Lung (tissue), 12 donors: ENCODE data around the gene SLC14A1. TPM values are rescaled to one million over a fixed set of nuclear protein-coding genes. Genes with fewer than 3 reads are reported as not detected.
"Not testable (repeated sequence)": the region's sequence is repeated elsewhere in the genome, so short reads cannot be mapped to it uniquely, and the experiment has no call there.

Experiments used
- ATAC-seq: fragments of 200-7000 bp; cut with Tn5 transposase; one replicate; pipeline ENCODE4 v1.9.1; 2020; ENCODE audit warnings: moderate number of reproducible peaks; ENCODE audit not compliant: insufficient read depth, low FRiP score
- DNase-seq, 3 donors: peaks; one replicate each; pipeline ENCODE4 v3.0.0-alpha.2; 2013 to 2017
- H3K27ac ChIP-seq, 2 donors: one replicate each; pipeline ENCODE4 v1.5.1; 2013; ENCODE audit warnings: mild to moderate bottlenecking in 2 of 2, moderate library complexity in 2 of 2, control low read depth in 1 of 2, inconsistent platforms in 1 of 2, low read depth in 1 of 2, low read length in 1 of 2
- H3K27me3 ChIP-seq, 3 donors: one replicate each; pipeline ENCODE4 v1.5.1; 2013; ENCODE audit warnings: low read length in 2 of 3; ENCODE audit not compliant: control insufficient read depth in 3 of 3, insufficient read depth in 3 of 3
- H3K36me3 ChIP-seq, 4 donors: one replicate each; pipeline ENCODE4 v1.5.1; 2013; ENCODE audit warnings: low read length in 4 of 4, mild to moderate bottlenecking in 1 of 4, moderate library complexity in 1 of 4; ENCODE audit not compliant: control insufficient read depth in 4 of 4, insufficient read depth in 4 of 4
- H3K4me1 ChIP-seq, 5 donors: one replicate each; pipeline ENCODE4 v1.5.1; 2013; ENCODE audit warnings: low read length in 5 of 5, mild to moderate bottlenecking in 2 of 5, moderate library complexity in 1 of 5; ENCODE audit not compliant: control insufficient read depth in 5 of 5, insufficient read depth in 5 of 5
- H3K4me3 ChIP-seq: one replicate; pipeline ENCODE4 v1.5.1; 2013; ENCODE audit warnings: mild to moderate bottlenecking, control low read depth, moderate library complexity
- H3K9ac ChIP-seq, 2 donors: one replicate each; pipeline ENCODE4 v1.5.1; 2013; ENCODE audit warnings: low read length in 2 of 2, control low read depth in 1 of 2; ENCODE audit not compliant: insufficient read depth in 1 of 2
- H3K9me3 ChIP-seq, 4 donors: one replicate each; pipeline ENCODE4 v1.5.1; 2013; ENCODE audit warnings: low read length in 3 of 4, mild to moderate bottlenecking in 1 of 4, moderate library complexity in 1 of 4; ENCODE audit not compliant: control insufficient read depth in 4 of 4, insufficient read depth in 3 of 4
- WGBS, 2 donors: extraction: QIAGEN DNeasy Blood & Tissue Kit; methylation state at CpG; one replicate each; pipeline ENCODE4 v1.1.7; 2013; 5-methylcytosine and 5-hydroxymethylcytosine counted together
- polyA plus RNA-seq, 2 donors: library from polyadenylated mRNA; stranded (reverse); fragments of 200-250 nt; gene quantifications; one replicate each; pipeline ENCODE4 v1.2.1, GENCODE V29; 2013
- total RNA-seq, 2 donors: library from RNA; depleted of rRNA in 1 of 2; stranded (reverse); fragments of >200 nt in 1 of 2; gene quantifications; one replicate each; pipeline ENCODE4 v1.2.1, GENCODE V29; 2014 to 2021
- TF ChIP-seq, protein P1 (sequence below): IDR thresholded peaks from 2 replicates; pipeline ENCODE4 v1.5.1; 2012; ENCODE audit warnings: mild to moderate bottlenecking; ENCODE audit errors: control extremely low read depth, extremely low read depth
- donor health status: control.
- donor health status: control.
- donor health status: Bipolar disorder and iron deficiency.
- donor health status: healthy.
- donor health status: DM: yes; HTN: yes; CAD: no.

The SLC14A1 gene
- total and polyA plus RNA-seq, 4 donors: 0.31 to 10.5 (median 1.0) TPM

DNA sequence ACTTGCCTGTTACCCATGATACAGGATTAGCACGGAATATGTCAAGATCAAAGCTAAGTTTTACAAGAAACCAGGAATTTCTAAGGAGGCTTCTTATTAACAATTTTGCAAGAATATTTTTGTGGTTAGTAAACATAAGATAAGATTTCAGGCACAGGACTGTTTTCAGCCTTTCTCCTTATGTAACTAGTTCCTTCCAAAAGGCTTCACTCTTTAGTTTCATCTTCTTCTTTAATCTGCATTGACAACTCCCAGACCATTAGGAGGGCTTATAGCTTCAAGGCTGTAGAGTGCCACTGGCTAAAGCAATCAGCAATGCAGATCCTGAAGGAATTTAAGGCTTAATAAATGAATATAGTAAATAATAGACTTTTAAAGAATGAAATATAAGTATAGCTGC lies 29.3 kb downstream of the SLC14A1 start:
- Histone ChIP-seq H3K36me3 (no peaks in the 10 kb centered on the region), H3K9ac (no peak overlapping the region), H3K4me3 (no peak overlapping the region), H3K27me3 (peaks cover 0 to 3% (median 0%) of the 10 kb centered on the region in 3 donors), H3K27ac (no peak overlapping the region), H3K4me1 (peaks cover 0 to 8% (median 0%) of the 10 kb centered on the region in 5 donors), H3K9me3 (no peaks in the 10 kb centered on the region)
- DNase-seq (no peak), ATAC-seq (no peak)
- 66 to 92% methylated on average over 1 of the region's 1 CpG for WGBS, 2 donors
- TF ChIP-seq, protein P1, sequence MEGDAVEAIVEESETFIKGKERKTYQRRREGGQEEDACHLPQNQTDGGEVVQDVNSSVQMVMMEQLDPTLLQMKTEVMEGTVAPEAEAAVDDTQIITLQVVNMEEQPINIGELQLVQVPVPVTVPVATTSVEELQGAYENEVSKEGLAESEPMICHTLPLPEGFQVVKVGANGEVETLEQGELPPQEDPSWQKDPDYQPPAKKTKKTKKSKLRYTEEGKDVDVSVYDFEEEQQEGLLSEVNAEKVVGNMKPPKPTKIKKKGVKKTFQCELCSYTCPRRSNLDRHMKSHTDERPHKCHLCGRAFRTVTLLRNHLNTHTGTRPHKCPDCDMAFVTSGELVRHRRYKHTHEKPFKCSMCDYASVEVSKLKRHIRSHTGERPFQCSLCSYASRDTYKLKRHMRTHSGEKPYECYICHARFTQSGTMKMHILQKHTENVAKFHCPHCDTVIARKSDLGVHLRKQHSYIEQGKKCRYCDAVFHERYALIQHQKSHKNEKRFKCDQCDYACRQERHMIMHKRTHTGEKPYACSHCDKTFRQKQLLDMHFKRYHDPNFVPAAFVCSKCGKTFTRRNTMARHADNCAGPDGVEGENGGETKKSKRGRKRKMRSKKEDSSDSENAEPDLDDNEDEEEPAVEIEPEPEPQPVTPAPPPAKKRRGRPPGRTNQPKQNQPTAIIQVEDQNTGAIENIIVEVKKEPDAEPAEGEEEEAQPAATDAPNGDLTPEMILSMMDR: no peak

DNA sequence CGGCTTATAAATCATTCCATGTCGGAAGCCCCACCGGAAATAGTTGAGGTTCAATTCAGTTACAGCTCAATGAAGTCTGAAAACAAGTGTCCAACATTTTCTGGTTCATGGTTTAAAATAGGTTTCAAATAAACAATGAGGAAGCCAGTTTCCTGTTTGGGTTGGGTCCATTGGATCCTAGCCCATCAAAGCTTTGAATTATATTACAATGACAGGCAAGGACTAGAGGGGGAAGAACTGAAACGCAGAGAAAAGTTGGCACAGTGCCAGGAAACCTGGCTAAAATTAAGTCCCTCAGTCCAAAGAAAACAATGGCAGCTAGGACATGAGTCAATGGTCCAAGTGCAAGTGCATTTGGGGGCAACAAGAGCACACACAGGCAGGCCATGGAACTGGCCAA lies 32.0 kb downstream of the SLC14A1 start:
- no peak for ATAC-seq

DNA sequence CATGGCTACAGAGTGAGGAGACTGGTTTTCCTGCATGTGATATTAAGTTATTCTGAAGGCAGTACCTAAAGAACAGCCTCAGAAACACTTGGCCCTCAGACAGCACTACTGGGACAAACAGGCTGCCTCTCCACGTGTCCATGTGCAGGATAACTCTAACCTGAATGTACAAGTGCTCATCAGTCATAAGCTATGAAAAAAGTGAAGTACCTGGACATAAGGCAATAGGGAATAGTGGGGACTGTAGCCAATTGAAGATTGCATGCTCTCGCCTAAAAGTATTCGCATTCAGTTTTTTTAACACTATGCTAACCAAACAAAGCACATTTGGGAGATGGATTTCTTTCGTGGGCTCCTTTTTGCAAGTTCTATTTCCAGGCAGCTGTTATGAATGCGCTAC lies 33.0 kb downstream of the SLC14A1 start:
- Histone ChIP-seq H3K27me3 (peaks cover 0 to 3% (median 0%) of the 10 kb centered on the region in 3 donors), H3K9me3 (no peaks in the 10 kb centered on the region), H3K27ac (no peak overlapping the region), H3K36me3 (no peaks in the 10 kb centered on the region), H3K4me3 (no peak overlapping the region), H3K4me1 (peaks cover 0 to 8% (median 0%) of the 10 kb centered on the region in 5 donors), H3K9ac (no peak overlapping the region)
- 87 to 91% methylated on average over 5 of the region's 5 CpGs for WGBS, 2 donors
- no peak for DNase-seq
- TF ChIP-seq, protein P1: no peak
- ATAC-seq: no peak

More for the DNA sequence above, 32.0 kb downstream of the SLC14A1 start:
- 6 to 14% methylated on average over 4 of the region's 4 CpGs for WGBS, 2 donors
- Histone ChIP-seq H3K9me3 (no peaks in the 10 kb centered on the region), H3K36me3 (no peaks in the 10 kb centered on the region), H3K9ac (no peak overlapping the region), H3K27me3 (peaks cover 0 to 3% (median 0%) of the 10 kb centered on the region in 3 donors), H3K27ac (no peak overlapping the region), H3K4me1 (peaks cover 0 to 8% (median 0%) of the 10 kb centered on the region in 5 donors), H3K4me3 (no peak overlapping the region)
- TF ChIP-seq, protein P1: no peak
- DNase-seq: peak; percentile 20 to 82 (median 61)

DNA sequence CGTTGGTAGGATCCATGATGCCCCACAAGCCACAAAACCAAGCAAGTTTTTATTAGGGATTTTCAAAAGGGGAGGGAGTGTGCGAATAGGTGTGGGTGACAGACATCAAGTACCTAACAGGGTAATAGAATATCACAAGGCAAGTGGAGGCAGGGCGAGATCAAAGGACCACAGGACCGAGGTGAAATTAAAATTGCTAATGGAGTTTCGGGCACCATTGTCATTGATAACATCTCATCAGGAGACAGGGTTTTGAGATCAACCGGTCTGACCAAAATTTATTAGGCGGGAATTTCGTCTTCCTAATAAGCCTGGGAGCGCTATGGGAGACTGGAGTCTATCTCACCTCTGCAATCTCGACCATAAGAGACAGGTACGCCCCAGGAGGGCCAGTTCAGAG lies 33.7 kb downstream of the SLC14A1 start:
- WGBS, 2 donors: 88 to 92% methylated on average over 11 of the region's 11 CpGs
- H3K9ac ChIP-seq: not testable (repeated sequence)

More for the DNA sequence above, 33.7 kb downstream of the SLC14A1 start:
- not testable (repeated sequence) for H3K27ac ChIP-seq, H3K27me3 ChIP-seq, H3K4me1 ChIP-seq, H3K4me3 ChIP-seq, ATAC-seq, H3K9me3 ChIP-seq, DNase-seq, H3K36me3 ChIP-seq
